ENCODE data around the gene GCH1.

GCH1 gene

DNA sequence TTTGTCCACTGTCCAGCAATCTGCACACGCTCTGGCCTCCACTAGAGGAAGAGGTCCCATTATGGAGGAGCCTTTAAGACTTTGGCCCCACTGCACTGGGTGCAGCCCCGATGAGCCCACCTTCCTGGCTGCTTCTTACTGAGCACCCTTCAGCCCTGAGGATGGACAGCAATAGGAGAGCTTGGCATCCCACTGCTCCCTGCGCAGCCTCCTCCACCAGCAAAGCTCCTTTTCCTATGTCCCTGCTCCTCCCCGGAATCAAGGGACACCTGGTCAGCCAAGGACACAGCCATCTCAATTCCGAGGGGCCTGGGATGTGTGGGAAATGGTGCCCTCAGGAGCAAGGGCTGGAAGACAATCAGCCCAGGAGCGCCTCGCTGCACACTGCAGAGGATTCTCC is 94.7 kb downstream of the GCH1 start:
- Histone ChIP-seq H3K14ac (ENCODE audit: low read length) (no peak overlapping the region), H2AK5ac (ENCODE audit: low read depth, low read length) (peak overlapping the region; percentile 1), H3K18ac (ENCODE audit: low read length) (no peak overlapping the region), H3K4me1 (ENCODE audit: control insufficient read depth in 2 of 2, insufficient read depth in 1 of 2, low read depth in 1 of 2, low read length in 2 of 2) (peaks cover 0 to 2% of the 10 kb centered on the region in 2 donors), H4K8ac (ENCODE audit: low read depth, low read length) (no peak overlapping the region), H2BK5ac (ENCODE audit: low read length) (no peak overlapping the region), H3K9ac (ENCODE audit: low read depth, low read length, poor library complexity) (peak overlapping the region; percentile 21), H3K4me3 (ENCODE audit: low read length in 2 of 2) (no peak overlapping the region), H3K27ac (replicated peaks; ENCODE audit: low read length) (no peak overlapping the region), H3K9me3 (replicated peaks in 1 of 2; ENCODE audit: control insufficient read depth in 2 of 2, insufficient read depth in 1 of 2, low read depth in 1 of 2, low read length in 2 of 2) (no peaks in the 10 kb centered on the region), H3K4me2 (ENCODE audit: insufficient read depth, low read length, poor library complexity, severe bottlenecking) (no peak overlapping the region), H3K79me1 (ENCODE audit: low read depth, low read length) (no peaks in the 10 kb centered on the region), H2BK15ac (ENCODE audit: low read length) (no peak overlapping the region), H3K23ac (ENCODE audit: low read depth, low read length, poor library complexity) (no peak overlapping the region), H3K27me3 (ENCODE audit: control insufficient read depth in 3 of 3, insufficient read depth in 3 of 3, low read depth in 1 of 3, low read length in 3 of 3) (peaks cover 0 to 23% (median 0%) of the 10 kb centered on the region in 3 experiments), H2AFZ (ENCODE audit: low read length) (no peak overlapping the region), H2BK120ac (ENCODE audit: low read depth, low read length) (no peak overlapping the region), H4K91ac (ENCODE audit: low read depth, low read length, poor library complexity) (no peak overlapping the region), H3K4ac (ENCODE audit: low read length) (no peak overlapping the region), H3K36me3 (replicated peaks in 1 of 2; ENCODE audit: control insufficient read depth in 2 of 2, insufficient read depth in 2 of 2, low read length in 2 of 2) (no peaks in the 10 kb centered on the region), H2BK12ac (ENCODE audit: low read length) (no peak overlapping the region)
- no CpG with 5 or more reads among the region's 7 CpGs for WGBS, 2 donors (ENCODE audit: extremely low coverage in 2 of 2, insufficient read length in 2 of 2, insufficient replicate concordance in 1 of 2)
- DNase-seq (ENCODE audit: low spot score) = no peak

DNA sequence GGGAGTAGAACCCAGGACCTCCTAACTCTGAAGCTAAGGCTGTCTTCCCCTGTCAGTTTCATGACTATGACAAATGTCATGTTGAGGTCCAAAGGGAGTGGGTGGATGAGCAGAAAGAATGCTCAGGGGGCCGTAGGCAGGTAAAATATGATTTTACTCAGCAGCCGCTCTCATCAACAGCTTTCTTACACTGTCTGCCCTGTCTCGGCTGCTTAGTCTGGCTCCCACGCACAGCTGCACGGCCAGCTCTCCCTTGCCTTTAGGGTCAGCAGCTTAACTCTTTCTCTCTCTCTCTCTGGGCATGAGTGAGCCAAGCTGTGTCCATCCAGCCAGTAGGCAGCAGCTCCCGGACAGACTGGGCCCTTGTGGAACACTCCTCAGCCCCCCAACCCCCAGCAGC is 95.2 kb downstream of the GCH1 start:
- no peaks in the 10 kb centered on the region for H3K36me3 ChIP-seq (replicated peaks in 1 of 2; ENCODE audit: control insufficient read depth in 2 of 2, insufficient read depth in 2 of 2, low read length in 2 of 2)
- H3K18ac ChIP-seq (ENCODE audit: low read length) = no peak overlapping the region
- no peak overlapping the region for H3K14ac ChIP-seq (ENCODE audit: low read length)
- H3K9ac ChIP-seq (ENCODE audit: low read depth, low read length, poor library complexity) = peak overlapping the region; percentile 21
- no peak overlapping the region for H3K4me3 ChIP-seq (ENCODE audit: low read length in 2 of 2)
- no peak overlapping the region for H3K4ac ChIP-seq (ENCODE audit: low read length)
- no peaks in the 10 kb centered on the region for H3K9me3 ChIP-seq (replicated peaks in 1 of 2; ENCODE audit: control insufficient read depth in 2 of 2, insufficient read depth in 1 of 2, low read depth in 1 of 2, low read length in 2 of 2)
- H4K91ac ChIP-seq (ENCODE audit: low read depth, low read length, poor library complexity) = no peak overlapping the region
- H2BK15ac ChIP-seq (ENCODE audit: low read length) = no peak overlapping the region
- no peak overlapping the region for H3K23ac ChIP-seq (ENCODE audit: low read depth, low read length, poor library complexity)
- H2BK12ac ChIP-seq (ENCODE audit: low read length) = no peak overlapping the region
- peaks cover 0 to 19% (median 0%) of the 10 kb centered on the region in 3 experiments for H3K27me3 ChIP-seq (ENCODE audit: control insufficient read depth in 3 of 3, insufficient read depth in 3 of 3, low read depth in 1 of 3, low read length in 3 of 3)
- no peak overlapping the region for H4K8ac ChIP-seq (ENCODE audit: low read depth, low read length)
- H2BK120ac ChIP-seq (ENCODE audit: low read depth, low read length) = no peak overlapping the region
- H3K27ac ChIP-seq (replicated peaks; ENCODE audit: low read length) = no peak overlapping the region
- peaks cover 0 to 2% of the 10 kb centered on the region in 2 donors for H3K4me1 ChIP-seq (ENCODE audit: control insufficient read depth in 2 of 2, insufficient read depth in 1 of 2, low read depth in 1 of 2, low read length in 2 of 2)
- no peaks in the 10 kb centered on the region for H3K79me1 ChIP-seq (ENCODE audit: low read depth, low read length)
- H2BK5ac ChIP-seq (ENCODE audit: low read length) = no peak overlapping the region
- H2AFZ ChIP-seq (ENCODE audit: low read length) = no peak overlapping the region
- WGBS, 2 donors (ENCODE audit: extremely low coverage in 2 of 2, insufficient read length in 2 of 2, insufficient replicate concordance in 1 of 2) = no CpG with 5 or more reads among the region's 6 CpGs
- no peak overlapping the region for H3K4me2 ChIP-seq (ENCODE audit: insufficient read depth, low read length, poor library complexity, severe bottlenecking)
- DNase-seq (ENCODE audit: low spot score) = no peak
- H2AK5ac ChIP-seq (ENCODE audit: low read depth, low read length) = no peak overlapping the region

DNA sequence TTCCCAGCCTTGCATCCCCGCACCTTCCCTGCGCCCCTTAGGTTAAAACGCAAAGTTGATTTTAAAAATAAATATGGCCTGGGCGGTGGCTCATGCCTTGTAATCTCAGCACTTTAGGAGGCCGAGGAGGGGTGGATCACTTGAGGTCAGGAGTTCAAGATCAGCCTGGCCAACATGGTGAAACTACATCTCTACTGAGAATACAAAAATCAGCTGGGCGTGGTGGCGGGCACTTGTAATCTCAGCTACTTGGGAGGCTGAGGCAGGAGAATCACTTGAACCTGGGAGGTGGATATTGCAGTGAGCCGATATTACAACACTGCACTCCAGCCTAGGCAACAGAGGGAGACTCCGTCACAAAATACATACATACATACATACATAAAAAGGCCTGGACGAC is 96.0 kb downstream of the GCH1 start:
- Histone ChIP-seq H2BK12ac (ENCODE audit: low read length) (no peak overlapping the region), H3K9ac (ENCODE audit: low read depth, low read length, poor library complexity) (no peak overlapping the region), H3K36me3 (replicated peaks in 1 of 2; ENCODE audit: control insufficient read depth in 2 of 2, insufficient read depth in 2 of 2, low read length in 2 of 2) (no peaks in the 10 kb centered on the region), H3K18ac (ENCODE audit: low read length) (no peak overlapping the region), H2AFZ (ENCODE audit: low read length) (no peak overlapping the region), H3K4ac (ENCODE audit: low read length) (no peak overlapping the region), H3K23ac (ENCODE audit: low read depth, low read length, poor library complexity) (no peak overlapping the region), H3K27me3 (ENCODE audit: control insufficient read depth in 3 of 3, insufficient read depth in 3 of 3, low read depth in 1 of 3, low read length in 3 of 3) (peaks cover 0 to 13% (median 0%) of the 10 kb centered on the region in 3 experiments), H3K4me2 (ENCODE audit: insufficient read depth, low read length, poor library complexity, severe bottlenecking) (no peak overlapping the region), H3K4me3 (ENCODE audit: low read length in 2 of 2) (no peak overlapping the region), H3K9me3 (replicated peaks in 1 of 2; ENCODE audit: control insufficient read depth in 2 of 2, insufficient read depth in 1 of 2, low read depth in 1 of 2, low read length in 2 of 2) (no peaks in the 10 kb centered on the region), H4K91ac (ENCODE audit: low read depth, low read length, poor library complexity) (no peak overlapping the region), H3K79me1 (ENCODE audit: low read depth, low read length) (no peaks in the 10 kb centered on the region), H3K4me1 (ENCODE audit: control insufficient read depth in 2 of 2, insufficient read depth in 1 of 2, low read depth in 1 of 2, low read length in 2 of 2) (peaks cover 0 to 2% of the 10 kb centered on the region in 2 donors), H3K27ac (replicated peaks; ENCODE audit: low read length) (no peak overlapping the region), H2BK120ac (ENCODE audit: low read depth, low read length) (no peak overlapping the region), H4K8ac (ENCODE audit: low read depth, low read length) (no peak overlapping the region), H2BK5ac (ENCODE audit: low read length) (no peak overlapping the region), H2BK15ac (ENCODE audit: low read length) (no peak overlapping the region), H3K14ac (ENCODE audit: low read length) (no peak overlapping the region), H2AK5ac (ENCODE audit: low read depth, low read length) (no peak overlapping the region)
- no CpG with 5 or more reads among the region's 10 CpGs for WGBS, 2 donors (ENCODE audit: extremely low coverage in 2 of 2, insufficient read length in 2 of 2, insufficient replicate concordance in 1 of 2)
- DNase-seq (ENCODE audit: low spot score) = no peak

- DNase-seq (ENCODE audit: low spot score) = peak; percentile 83
- Histone ChIP-seq H3K14ac (ENCODE audit: low read length) (no peak overlapping the region), H3K4ac (ENCODE audit: low read length) (no peak overlapping the region), H3K4me3 (ENCODE audit: low read length in 2 of 2) (no peak overlapping the region), H2BK120ac (ENCODE audit: low read depth, low read length) (no peak overlapping the region), H4K8ac (ENCODE audit: low read depth, low read length) (no peak overlapping the region), H3K9me3 (replicated peaks in 1 of 2; ENCODE audit: control insufficient read depth in 2 of 2, insufficient read depth in 1 of 2, low read depth in 1 of 2, low read length in 2 of 2) (no peaks in the 10 kb centered on the region), H3K79me1 (ENCODE audit: low read depth, low read length) (no peaks in the 10 kb centered on the region), H3K27me3 (ENCODE audit: control insufficient read depth in 3 of 3, insufficient read depth in 3 of 3, low read depth in 1 of 3, low read length in 3 of 3) (peaks cover 0 to 10% (median 0%) of the 10 kb centered on the region in 3 experiments), H2BK15ac (ENCODE audit: low read length) (no peak overlapping the region), H3K23ac (ENCODE audit: low read depth, low read length, poor library complexity) (no peak overlapping the region), H2AK5ac (ENCODE audit: low read depth, low read length) (no peak overlapping the region), H3K4me1 (ENCODE audit: control insufficient read depth in 2 of 2, insufficient read depth in 1 of 2, low read depth in 1 of 2, low read length in 2 of 2) (peaks cover 0 to 2% of the 10 kb centered on the region in 2 donors), H3K18ac (ENCODE audit: low read length) (no peak overlapping the region), H2BK5ac (ENCODE audit: low read length) (no peak overlapping the region), H4K91ac (ENCODE audit: low read depth, low read length, poor library complexity) (no peak overlapping the region), H3K36me3 (replicated peaks in 1 of 2; ENCODE audit: control insufficient read depth in 2 of 2, insufficient read depth in 2 of 2, low read length in 2 of 2) (no peaks in the 10 kb centered on the region), H2AFZ (ENCODE audit: low read length) (peak overlapping the region; percentile 68), H3K4me2 (ENCODE audit: insufficient read depth, low read length, poor library complexity, severe bottlenecking) (peak overlapping the region; percentile 34), H2BK12ac (ENCODE audit: low read length) (no peak overlapping the region), H3K27ac (replicated peaks; ENCODE audit: low read length) (no peak overlapping the region), H3K9ac (ENCODE audit: low read depth, low read length, poor library complexity) (no peak overlapping the region)
- no CpG with 5 or more reads among the region's 23 CpGs for WGBS, 2 donors (ENCODE audit: extremely low coverage in 2 of 2, insufficient read length in 2 of 2, insufficient replicate concordance in 1 of 2)
Measured at GRCh38 chr14:54805445-54806322, 96.9 kb downstream of the GCH1 start.
